Skeletal muscle satellite cell (primary cell): ENCODE measurements around the gene FAM219A.

ENCODE experiments used
- H3K27me3 ChIP-seq: 2 replicates; pipeline ENCODE4 v1.7.0; 2013; ENCODE audit warnings: low read length; ENCODE audit not compliant: control insufficient read depth, insufficient read depth
- H3K36me3 ChIP-seq: 2 replicates; pipeline ENCODE4 v1.7.0; 2013; ENCODE audit warnings: mild to moderate bottlenecking, control low read depth, low read length; ENCODE audit not compliant: insufficient read depth
- H3K4me1 ChIP-seq: 2 replicates; pipeline ENCODE4 v1.7.0; 2013; ENCODE audit warnings: low read length; ENCODE audit not compliant: control insufficient read depth, insufficient read depth
- H3K4me2 ChIP-seq: 2 replicates; pipeline ENCODE4 v1.7.0; 2013; ENCODE audit warnings: mild to moderate bottlenecking, low read length
- H3K4me3 ChIP-seq: 2 replicates; pipeline ENCODE4 v1.7.0; 2013; ENCODE audit warnings: low read length
- H3K9ac ChIP-seq: 2 replicates; pipeline ENCODE4 v1.7.0; 2013; ENCODE audit warnings: mild to moderate bottlenecking, low read depth, low read length, moderate library complexity
- H3K9me3 ChIP-seq: replicated peaks from 2 replicates; pipeline ENCODE4 v1.7.0; 2013; ENCODE audit warnings: mild to moderate bottlenecking, control low read depth, low read length

Gene FAM219A

DNA sequence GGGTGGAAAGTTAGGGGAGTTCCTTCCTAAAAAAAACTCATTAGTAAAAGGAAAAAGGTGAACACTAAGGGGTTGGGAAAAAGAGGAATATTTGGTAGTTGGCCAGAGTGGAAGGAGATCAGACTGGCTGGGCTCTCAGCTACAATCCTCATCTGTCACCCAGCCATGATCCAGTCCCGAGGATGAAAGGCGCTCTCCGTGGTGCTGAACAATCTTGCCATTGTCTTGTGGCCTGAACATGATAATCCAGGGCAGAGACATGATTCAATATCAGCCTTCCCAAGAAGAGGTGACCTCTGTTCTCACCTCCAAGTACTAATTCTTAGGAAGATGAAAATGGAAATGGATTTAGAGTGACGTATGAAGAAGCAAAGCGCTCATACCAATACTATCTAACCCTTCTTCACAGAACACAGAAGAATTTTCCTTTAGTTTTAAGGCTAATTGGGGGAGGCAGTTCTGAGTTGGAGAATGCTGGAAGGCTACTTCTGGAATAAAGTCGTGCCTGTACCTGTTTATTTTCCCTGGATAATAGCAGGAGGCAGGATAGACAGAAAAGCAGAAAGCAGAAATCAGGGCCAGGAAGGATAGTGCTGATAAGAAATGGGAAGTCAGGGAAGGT is 45.0 kb downstream of the FAM219A start:
- Histone ChIP-seq H3K4me1 (no peaks in the 10 kb centered on the region), H3K9me3 (no peaks in the 10 kb centered on the region), H3K36me3 (no peaks in the 10 kb centered on the region), H3K4me3 (no peak overlapping the region), H3K4me2 (no peak overlapping the region), H3K9ac (no peak overlapping the region), H3K27me3 (no peaks in the 10 kb centered on the region)

DNA sequence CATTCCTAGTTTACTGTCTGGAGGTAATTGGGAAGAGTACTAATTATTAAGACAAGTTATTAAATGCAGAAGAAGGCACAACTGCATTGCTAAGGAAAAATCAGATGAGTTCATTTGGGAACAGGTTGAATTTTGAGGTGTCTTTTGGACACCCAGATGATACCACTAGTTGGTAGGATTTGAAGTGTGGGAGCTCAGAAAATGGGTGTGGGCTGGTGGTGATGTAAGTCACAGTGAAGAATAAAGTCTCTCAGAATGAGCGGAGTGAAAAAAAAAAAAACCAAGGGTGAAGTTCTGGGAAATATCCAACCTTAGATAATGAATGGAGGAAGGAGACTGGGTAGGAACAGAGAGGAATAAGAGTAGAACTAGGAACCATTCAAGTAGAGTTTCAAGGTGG is 46.0 kb downstream of the FAM219A start:
- H3K4me3 ChIP-seq: no peak overlapping the region
- H3K9me3 ChIP-seq: no peaks in the 10 kb centered on the region
- no peak overlapping the region for H3K4me2 ChIP-seq
- no peaks in the 10 kb centered on the region for H3K27me3 ChIP-seq
- H3K4me1 ChIP-seq: no peaks in the 10 kb centered on the region
- H3K36me3 ChIP-seq: no peaks in the 10 kb centered on the region
- H3K9ac ChIP-seq: no peak overlapping the region

DNA sequence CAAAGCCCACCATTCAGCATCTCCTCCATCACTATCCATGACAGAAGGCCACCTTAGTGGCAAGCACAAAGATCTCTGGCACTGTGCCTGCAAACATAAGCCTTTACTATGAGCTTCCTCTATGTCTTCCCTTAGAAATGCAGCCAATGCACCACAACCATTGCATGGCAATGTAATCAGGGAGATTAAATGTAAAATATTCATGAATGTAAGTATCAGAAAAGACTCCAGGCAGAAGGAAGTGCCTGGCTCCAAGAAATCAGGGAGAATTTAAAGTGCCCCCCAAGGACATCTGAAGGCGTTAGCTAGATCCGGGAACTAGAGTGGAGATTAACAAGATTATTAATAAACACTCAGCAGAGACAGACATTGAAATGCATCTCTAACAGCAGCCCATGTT is 49.2 kb downstream of the FAM219A start:
- Histone ChIP-seq H3K9me3 (no peaks in the 10 kb centered on the region), H3K9ac (no peak overlapping the region), H3K4me2 (no peak overlapping the region), H3K36me3 (peaks cover 4% of the 10 kb centered on the region), H3K4me1 (no peaks in the 10 kb centered on the region), H3K4me3 (no peak overlapping the region), H3K27me3 (no peaks in the 10 kb centered on the region)

DNA sequence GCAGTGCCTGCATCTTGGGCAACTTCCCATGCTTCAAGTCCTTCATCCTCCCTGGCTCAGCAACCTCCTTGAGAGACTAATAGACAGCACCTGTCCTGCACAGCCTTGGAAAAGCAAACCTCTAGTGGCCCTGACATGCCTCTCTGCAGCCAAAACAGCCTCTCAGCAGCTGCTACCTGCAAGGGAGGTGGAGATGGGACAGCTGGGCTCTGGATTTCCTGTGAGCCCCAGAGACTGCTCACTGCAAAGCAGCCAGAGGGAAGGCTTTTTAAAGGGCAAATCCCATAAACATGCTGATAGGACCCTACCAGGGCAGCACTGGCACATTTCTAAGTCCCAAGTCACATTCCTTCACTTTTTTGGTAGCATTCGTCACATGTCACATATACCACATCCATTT is 50.2 kb downstream of the FAM219A start:
- Histone ChIP-seq H3K9ac (no peak overlapping the region), H3K4me1 (no peaks in the 10 kb centered on the region), H3K4me3 (no peak overlapping the region), H3K36me3 (peaks cover 5% of the 10 kb centered on the region), H3K4me2 (no peak overlapping the region), H3K9me3 (no peaks in the 10 kb centered on the region), H3K27me3 (no peaks in the 10 kb centered on the region)

DNA sequence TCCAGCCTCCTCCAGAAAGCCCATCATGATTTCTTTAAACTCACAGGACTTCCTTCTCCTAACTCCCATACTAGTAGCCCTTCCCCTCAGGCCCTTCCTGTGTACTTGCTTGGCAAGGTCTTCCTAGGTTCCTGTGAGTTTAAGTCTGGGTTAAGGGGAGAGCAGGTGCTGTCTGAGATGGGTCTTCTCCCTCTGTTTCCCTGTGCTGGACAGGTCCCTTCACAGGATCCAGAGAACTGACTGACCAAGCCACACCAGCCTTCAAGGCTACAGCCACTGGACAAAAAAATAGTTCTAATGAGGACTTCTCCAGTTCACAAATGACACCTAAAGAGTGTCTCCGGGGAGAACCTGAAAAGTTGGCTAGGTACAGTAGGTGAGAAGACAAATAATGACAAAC is 52.2 kb downstream of the FAM219A start:
- H3K4me2 ChIP-seq: no peak overlapping the region
- no peaks in the 10 kb centered on the region for H3K27me3 ChIP-seq
- no peaks in the 10 kb centered on the region for H3K4me1 ChIP-seq
- no peak overlapping the region for H3K4me3 ChIP-seq
- H3K9me3 ChIP-seq: no peaks in the 10 kb centered on the region
- H3K9ac ChIP-seq: no peak overlapping the region
- H3K36me3 ChIP-seq: peaks cover 24% of the 10 kb centered on the region

DNA sequence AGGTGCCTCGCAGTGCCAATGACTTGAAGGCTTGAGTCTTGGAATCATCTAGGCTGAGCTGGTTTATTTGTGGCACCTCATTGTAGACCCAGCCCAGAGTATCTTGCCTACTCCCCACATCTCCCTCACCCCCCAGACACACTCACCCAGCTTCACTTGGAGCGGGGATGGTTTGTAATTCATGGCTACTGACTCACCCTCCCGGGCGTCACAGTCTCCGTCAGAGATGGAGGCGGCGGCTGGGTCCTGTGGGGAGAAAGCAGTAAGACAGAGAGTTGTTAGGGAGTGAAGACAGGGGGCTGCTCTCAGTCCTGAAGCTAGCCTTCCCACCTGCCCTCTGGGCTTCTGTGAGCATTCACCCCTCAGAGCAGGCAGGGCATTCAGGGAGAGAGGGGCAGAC is 52.7 kb downstream of the FAM219A start:
- Histone ChIP-seq H3K9ac (no peak overlapping the region), H3K4me2 (no peak overlapping the region), H3K4me3 (no peak overlapping the region), H3K9me3 (no peaks in the 10 kb centered on the region), H3K36me3 (peaks cover 25% of the 10 kb centered on the region), H3K27me3 (no peaks in the 10 kb centered on the region), H3K4me1 (no peaks in the 10 kb centered on the region)

DNA sequence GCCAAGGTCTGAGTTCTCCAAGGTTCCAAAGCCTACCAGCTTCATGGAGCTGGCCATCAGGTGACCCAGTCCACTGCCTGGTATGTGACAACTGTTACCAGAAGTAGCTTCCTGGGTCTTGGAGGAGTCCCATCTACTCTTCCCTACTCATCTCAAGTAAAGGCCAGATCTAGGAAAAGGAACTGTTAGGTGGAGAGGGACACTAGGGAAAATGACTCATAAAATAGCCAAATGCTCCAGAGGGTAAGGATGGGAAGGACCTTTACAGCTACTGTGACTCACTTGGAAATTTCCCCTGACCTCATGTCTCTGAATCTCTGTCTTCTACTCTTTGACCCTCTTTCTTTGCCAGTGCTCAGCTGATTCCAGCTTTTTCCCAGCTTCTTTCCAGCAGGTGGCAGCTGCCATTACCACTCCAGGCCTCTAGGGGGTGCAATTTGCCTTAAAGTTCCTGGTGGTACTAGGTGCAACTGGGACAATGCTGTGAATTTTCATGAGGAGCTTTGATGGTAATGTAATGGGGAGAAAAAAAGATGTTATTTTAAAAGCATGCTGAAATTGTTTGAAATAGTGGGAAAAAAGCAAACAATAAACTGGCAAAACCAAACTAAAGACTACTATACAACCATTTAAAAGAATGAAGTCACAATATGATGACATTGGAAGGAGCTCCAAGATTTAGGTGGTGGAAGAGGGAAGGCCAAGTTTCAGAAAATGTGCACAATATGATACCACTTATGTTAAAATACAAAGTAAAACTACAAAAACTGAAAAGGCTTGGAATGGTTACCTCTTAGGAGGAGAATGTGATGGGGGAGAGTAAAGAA is 54.6 kb downstream of the FAM219A start:
- Histone ChIP-seq H3K9ac (no peak overlapping the region), H3K9me3 (no peaks in the 10 kb centered on the region), H3K4me2 (no peak overlapping the region), H3K27me3 (no peaks in the 10 kb centered on the region), H3K36me3 (peaks cover 43% of the 10 kb centered on the region), H3K4me3 (no peak overlapping the region), H3K4me1 (no peaks in the 10 kb centered on the region)

DNA sequence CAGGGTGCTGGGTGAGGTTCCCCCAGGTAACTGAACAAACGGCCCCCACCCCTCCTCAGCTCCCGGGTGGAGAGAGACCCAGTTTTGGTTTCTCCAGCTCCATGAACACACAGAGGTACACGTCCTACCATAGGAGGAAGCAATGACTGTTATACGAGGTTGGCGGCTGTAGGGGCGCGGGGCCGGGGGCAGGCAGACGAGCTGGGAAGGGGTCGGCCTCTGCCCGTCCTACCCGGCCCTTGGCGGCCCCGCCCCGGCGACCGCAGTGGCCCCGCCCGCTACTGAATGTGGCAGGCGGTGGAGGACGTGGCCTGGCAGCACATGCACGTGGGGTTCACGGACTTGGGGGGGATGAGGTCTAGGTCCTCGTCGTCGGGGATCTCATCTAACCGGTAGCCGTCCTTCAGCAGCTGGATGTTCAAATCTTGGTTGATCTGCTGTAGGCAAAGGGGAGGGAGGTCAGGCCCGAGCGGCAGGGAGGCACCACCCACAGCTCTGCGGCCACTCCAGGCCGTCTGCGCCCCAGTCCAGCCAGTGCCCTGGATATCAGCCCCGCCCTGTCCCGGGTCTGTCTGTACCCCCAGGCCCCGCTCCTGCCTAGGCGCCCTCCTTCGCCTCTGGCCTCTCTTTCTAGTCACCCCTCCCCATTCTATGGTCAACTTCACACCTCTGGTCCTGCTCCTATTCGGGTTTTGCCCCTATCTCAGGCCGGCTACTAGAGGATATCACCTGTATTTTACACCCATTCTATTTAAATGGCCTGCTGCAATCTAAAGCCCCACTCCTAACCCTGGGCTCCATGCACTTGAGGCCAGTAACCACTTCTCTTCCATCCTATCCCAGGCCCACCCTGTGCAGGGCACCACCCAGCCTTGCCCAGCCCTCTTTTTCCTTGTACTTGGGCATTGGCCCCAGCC is 57.4 kb downstream of the FAM219A start:
- Histone ChIP-seq H3K9me3 (no peaks in the 10 kb centered on the region), H3K36me3 (peaks cover 50% of the 10 kb centered on the region), H3K4me1 (no peaks in the 10 kb centered on the region), H3K4me2 (no peak overlapping the region), H3K9ac (no peak overlapping the region), H3K4me3 (no peak overlapping the region), H3K27me3 (no peaks in the 10 kb centered on the region)

DNA sequence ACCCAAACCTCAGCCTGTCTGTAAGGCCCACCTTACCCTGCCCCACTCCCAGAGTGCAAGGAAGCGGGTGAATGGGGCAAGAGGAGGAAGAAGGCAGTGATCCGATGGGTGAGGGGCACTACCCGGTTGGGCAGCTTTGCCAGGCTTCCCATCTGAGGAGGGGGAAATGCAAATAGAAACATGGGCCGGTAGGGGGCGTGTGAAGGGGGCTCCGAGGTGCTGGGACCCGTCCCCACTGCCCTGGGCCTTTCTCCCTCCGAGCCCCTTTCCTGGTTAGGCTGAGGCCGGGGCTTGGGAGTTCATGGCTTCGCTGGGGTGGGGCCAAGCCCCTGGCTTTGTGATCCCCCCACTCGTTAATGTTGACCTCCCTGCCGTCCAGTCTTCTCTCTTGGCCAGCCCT is 58.1 kb downstream of the FAM219A start:
- Histone ChIP-seq H3K4me2 (no peak overlapping the region), H3K9ac (no peak overlapping the region), H3K36me3 (peaks cover 50% of the 10 kb centered on the region), H3K9me3 (no peaks in the 10 kb centered on the region), H3K27me3 (no peaks in the 10 kb centered on the region), H3K4me1 (no peaks in the 10 kb centered on the region), H3K4me3 (no peak overlapping the region)

DNA sequence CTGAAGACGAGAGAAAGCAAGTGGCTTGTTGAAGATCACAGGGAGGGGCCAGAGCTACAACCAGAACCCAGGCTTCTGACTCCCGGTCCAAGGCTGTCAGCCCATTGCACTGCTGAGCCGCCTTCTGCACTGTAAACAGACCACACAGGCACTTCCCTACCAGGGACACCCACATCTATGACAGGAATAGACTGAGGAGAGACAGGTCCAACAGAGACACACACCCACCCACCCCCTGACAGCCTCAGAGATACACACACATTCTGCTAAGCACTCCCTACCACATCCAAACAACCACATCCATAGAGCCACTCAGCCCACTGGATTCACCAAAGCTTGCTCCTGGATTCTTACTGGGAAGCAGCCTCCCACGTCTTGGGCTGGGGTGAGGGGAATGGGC is 58.6 kb downstream of the FAM219A start:
- Histone ChIP-seq H3K27me3 (no peaks in the 10 kb centered on the region), H3K4me2 (no peak overlapping the region), H3K36me3 (peaks cover 46% of the 10 kb centered on the region), H3K4me3 (no peak overlapping the region), H3K4me1 (no peaks in the 10 kb centered on the region), H3K9me3 (no peaks in the 10 kb centered on the region), H3K9ac (no peak overlapping the region)

DNA sequence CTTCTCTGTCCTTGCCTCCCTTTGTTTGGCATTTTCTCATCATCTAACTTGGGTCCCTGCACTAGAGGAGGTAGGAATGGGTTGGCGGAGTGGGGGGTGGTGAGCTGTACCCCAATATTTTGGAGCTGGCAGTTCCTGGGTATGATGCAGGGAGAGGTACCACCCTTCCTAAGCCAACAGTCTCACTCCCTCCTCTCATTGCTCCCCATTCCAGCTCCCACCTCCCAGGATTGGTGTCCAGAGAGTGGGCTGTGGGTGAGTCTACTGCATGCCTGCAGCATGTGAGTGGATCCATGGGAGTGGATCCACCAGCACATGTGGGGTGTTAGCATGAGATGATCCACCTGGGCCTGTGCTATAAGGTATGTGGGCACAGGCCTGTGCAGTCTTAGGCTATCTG is 59.5 kb downstream of the FAM219A start:
- Histone ChIP-seq H3K27me3 (no peaks in the 10 kb centered on the region), H3K36me3 (peaks cover 46% of the 10 kb centered on the region), H3K4me2 (no peak overlapping the region), H3K9me3 (no peaks in the 10 kb centered on the region), H3K4me1 (no peaks in the 10 kb centered on the region), H3K4me3 (no peak overlapping the region), H3K9ac (no peak overlapping the region)
